Measurements from ENCODE around the gene CCNI2.

Gene CCNI2

GRCh38 chr5:132746954-132747615, at the start of gene CCNI2:
TSS of gene CCNI2 (plus strand) at chr5:132747426. CDS start at chr5:132747496, 70 bp downstream.
- no peak for DNase-seq

DNA sequence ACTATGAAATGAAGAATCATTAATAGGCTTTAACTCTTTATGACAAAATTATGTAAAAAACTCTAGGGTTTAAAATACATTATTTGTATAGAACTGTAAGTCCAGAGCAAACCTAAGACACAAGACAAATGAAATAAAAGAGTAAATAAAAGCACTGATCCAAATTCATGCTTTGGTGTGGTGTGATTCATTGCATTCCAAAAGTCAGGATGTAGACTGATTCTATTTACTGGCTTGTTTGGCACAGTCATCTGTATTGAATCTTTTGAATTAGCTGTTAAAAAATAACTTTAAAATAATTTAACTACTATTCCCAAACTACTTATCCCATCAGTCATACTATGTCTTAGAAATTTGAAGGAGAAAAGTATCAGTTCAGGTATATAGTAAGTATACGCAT, 42.4 kb upstream of the CCNI2 start:
- DNase-seq = no peak

DNA sequence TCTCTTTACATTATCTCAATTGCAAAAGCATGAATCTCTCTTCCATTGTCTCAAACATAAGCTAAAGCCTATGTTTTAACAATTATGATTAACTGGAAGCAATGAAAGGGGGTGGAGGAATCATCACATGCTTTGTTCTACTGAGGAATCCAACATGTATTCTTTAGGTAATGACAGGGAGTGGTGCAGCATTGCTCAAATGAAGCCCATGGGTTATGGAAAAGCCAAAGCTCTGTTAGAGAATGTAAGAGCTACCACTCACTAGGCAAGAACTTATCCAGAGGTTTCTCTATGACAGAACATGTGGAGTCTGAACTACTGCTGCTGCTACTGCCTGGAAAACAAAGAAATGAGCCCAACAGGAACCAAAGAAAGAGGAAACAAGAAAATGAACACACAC, 38.6 kb upstream of the CCNI2 start:
- no peak for DNase-seq

DNA sequence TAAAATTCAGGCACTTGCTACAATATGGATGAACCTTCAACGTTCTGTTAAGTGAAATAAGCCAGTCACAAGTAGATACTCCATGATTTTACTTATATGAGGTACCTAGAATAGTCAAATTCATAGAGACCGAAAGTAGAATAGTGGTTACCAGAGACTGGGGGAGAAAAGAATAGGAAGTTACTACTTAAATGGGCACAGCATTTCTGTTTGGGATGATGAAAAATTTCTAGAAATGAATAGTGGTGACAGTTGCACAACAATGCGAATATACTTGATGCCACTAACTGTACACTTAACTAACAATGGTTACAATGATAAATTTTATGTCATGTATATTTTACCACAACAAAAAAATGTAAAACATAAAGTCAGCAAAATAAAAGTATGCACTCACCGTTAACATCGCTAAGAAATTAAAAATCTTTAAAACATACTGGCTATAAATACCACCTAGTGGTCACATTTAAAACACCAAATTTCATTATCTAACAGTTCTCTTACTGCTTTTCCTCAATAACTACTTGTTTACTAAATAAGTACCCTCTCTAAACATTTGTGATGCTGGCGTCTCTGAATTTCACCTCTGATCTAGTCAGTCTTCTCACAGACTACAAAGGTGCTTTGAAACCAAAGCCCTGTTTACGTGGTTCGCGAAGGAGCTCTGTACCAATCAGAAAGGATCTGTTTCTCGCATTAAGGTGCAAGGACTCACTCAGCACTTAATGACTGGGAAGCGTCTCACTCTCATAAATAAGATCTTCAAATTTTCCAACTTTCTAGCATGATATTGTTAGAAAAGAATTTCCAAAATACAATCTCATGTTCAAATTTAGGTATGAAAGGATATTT, 32.5 kb upstream of the CCNI2 start:
- DNase-seq = no peak

GRCh38 chr5:132718544-132719312, 28.5 kb upstream of the CCNI2 start:
- no peak for DNase-seq

GRCh38 chr5:132725745-132726144, 21.5 kb upstream of the CCNI2 start:
- no peak for DNase-seq

DNA sequence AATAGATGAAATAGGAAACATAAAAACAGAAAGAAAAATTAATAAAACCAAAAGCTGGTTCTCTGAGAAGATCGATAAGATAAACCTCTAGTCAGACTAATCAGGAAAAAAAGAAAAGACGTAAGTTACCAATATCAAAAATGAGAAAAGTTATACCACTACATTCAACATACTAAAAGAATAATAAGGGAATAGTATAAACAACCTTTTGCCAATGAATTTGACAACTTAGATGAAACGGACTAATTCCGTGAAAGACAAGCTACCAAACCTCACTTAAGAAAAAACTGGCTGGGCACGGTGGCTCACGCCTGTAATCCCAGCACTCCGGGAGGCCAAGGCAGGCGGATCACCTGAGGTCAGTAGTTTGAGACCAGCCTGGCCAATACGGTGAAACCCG, 17.3 kb upstream of the CCNI2 start:
- DNase-seq = no peak

DNA sequence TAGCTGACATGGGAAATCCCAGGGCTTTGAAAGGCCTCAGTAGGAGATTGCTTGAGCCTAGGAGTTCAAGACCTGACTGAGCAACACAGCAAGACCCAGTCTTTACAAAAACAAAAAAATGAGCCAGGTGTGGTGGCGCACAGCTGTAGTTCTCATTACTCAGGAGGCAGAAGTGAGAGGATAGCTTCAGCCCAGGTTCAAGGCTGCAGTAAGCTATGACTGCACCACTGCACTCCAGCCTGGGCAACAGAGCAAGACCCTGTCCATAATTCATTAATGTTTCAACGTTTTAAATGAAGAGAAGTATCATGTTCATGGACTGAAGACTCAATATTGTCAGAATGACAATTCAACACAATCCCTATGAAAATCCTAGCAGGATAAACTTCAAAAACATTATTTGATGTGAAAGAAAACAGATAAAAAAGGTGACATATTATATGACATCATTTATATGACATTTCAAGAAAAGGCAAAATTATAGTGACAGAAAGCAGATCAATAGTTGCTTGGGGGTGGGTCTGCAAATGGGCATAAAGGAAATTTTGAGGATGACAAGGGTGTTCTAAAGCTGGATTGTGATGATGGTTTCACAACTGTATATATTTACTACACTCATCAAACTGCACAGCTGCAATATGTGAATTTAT, 13.6 kb upstream of the CCNI2 start:
- DNase-seq = no peak

DNA sequence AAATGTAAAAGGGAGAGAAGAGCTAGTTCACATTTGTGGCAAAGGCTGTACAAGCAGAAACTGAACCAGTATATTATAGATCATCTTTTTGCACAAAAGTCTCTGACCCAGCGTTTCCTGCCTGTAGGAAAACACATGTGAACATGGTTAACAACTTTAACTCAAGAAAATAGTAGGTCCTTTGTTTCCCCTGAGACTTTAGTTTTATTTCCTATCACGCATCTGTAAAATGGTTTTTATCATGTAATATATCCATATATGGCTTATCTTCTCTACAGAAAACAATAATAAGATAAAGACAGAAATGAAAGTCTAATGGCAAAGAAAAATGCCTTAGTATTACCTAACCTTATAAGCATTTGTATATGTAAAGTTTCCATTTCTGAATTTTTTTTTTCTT, 12.5 kb upstream of the CCNI2 start:
- DNase-seq = no peak

- DNase-seq = peak; percentile 90
These were observed 10.1 kb upstream of the CCNI2 start, which contains the start of gene KIF3A for GRCh38 chr5:132736853-132737833. TSS of gene KIF3A (minus strand) at chr5:132737546. CDS start at chr5:132737419, 127 bp downstream.

DNA sequence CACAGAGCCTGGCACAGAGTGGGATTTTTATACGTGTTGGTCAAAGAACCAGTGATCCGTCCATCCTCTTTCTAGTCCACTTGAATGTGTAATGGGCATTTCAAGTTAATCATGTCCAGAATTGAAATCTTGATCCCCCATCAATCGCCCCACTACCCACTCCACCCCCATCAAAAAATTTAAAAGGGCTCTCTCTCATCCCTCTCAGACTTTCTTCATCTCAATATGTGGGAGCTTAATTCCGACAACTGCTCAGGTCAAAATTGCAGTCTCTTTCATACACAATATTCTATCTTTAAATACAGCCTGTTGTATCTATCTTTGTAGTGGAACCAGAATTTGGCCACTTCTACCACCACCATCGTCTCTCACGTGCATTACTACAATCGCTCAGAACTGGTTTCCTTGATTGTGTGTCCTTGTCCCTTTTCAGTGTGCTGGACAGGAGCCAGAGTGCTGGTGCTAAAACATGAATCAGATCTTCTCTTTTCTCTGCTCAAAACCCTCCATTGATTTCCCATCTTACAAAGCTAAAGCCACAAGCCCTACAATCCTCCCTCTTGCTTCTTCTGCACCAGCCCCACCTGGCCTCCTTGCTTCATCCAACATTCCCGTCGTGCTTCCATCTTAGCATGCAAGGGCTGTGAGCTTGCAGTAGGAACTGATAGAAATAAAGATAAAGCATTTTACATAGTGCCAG, 9.1 kb upstream of the CCNI2 start:
- no peak for DNase-seq

DNA sequence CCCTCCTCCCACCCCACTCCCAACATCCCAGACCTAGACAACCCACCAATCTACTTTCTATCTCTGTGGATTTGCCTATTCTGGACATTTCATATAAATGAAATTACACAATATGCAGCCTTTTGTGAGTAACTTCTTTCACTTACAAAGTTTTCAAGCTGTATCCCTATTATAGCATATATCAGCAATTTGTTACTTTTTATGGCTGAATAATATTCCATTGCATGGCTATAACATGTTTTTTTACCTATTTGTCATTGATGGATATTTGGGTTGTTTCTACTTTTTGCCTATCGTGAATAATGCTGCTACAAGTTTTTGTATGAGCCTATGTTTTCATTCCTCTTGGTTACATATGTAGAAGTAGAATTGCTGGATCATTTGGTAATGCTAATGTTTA, 8.0 kb upstream of the CCNI2 start:
- DNase-seq = no peak

DNA sequence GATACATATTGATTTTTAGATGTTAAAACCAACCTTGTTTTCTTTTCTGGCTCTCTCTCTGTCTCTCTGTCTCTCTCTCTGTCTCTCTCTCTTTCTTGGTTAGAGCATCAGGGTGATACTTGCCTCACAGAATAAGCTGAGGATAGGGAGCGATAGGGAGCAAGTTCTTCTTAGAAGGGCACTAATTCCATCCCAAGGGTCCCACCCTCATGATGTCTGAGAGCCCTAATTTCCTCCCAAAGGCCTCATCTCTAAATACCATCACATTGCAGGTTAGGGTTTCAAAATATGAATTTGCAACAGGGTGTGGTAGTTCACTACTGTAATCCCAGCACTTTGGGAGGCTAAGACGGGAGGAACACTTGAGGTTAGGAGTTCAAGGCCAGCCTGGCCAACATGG, 5.1 kb upstream of the CCNI2 start:
- no peak for DNase-seq

GRCh38 chr5:132742626-132743025, 4.6 kb upstream of the CCNI2 start:
- no peak for DNase-seq

GRCh38 chr5:132744659-132745058, 2.6 kb upstream of the CCNI2 start:
- no peak for DNase-seq

- no peak for DNase-seq
These were observed 653 bp upstream of the CCNI2 start for GRCh38 chr5:132746592-132746953.

DNA sequence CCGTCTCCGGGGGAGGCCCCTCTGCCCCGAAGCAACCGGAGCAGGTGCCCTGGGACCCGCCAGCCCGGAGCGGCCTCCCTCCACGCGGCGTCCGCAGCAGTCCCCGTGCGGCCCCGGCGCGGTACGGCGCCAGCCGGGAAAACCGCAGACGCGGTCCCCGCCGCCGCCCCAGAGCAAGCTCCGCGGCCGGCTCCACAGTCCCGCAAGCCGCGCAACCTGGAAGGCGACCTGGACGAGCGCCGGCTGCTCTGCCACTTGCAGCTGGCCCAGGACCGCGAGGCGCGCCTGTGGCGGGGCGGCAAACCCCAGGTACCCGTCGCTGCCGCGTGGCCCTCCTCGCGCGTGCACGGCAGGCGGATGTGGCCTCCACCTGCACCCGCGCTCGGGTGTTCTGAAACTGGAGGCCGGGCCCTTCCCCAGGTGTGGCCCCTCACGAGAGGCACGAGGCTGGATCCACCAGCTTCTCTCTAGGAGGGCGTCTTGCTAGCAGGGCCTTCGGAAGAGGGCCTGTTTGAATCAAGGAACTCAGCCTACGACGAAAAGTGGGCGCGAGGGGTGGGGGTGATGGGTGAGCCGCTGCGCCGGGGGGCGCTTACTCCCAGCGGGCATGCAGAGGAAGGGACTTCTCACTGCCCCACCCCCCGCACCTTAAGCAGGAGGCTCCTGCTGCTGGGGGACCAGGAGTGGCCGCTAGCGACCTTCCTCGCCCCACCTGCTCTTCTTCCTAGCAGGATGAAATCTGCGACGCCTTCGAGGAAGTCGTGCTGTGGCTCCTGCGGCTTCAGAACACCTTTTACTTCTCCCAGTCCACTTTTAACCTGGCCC, 602 bp downstream of the CCNI2 start:
- DNase-seq = no peak

DNA sequence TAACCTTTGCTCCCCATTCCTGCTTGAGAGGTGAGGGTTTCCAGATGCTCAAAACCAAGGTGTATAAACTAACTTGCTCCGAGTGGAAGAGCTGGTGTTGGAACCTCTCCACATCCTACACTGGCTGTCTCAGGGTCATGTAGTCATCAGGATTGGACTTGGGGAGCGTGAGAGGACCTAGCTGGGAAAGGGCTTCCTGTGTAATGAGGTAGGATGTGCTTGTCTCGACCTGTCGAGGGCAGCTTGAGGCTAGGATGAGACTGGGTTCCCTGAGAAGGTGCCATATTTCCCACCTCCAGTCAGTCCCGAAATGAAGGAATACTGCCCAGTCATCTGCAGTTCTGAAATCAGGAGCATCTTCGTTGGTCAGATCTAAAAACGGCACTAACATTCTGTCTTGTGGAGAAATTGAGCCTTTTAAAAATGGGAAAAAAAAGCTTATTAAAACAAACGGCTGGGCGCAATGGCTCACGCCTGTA, 1.3 kb downstream of the CCNI2 start:
- no peak for DNase-seq

DNA sequence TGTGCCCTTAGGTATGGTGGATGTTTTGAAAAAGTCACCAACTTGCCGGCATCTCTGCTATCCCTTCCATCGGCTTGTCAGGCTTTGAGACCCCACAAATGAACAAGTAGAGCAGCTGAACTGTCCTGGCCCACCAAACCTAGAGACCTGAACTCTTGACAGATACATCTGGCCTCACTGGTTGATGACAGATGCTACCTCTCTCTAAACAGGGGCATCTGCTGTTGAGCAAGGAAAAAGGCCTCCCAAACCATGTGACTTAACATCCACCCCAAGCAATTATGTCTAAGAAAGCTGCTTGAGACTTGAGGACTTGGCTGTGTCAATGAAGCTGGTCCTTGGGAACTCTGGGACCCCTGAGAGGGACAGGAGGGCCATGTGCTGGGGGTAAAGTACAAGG, 2.3 kb downstream of the CCNI2 start:
- no peak for DNase-seq
